Measurements from ENCODE around the gene TDRD7.

The TDRD7 gene

DNA sequence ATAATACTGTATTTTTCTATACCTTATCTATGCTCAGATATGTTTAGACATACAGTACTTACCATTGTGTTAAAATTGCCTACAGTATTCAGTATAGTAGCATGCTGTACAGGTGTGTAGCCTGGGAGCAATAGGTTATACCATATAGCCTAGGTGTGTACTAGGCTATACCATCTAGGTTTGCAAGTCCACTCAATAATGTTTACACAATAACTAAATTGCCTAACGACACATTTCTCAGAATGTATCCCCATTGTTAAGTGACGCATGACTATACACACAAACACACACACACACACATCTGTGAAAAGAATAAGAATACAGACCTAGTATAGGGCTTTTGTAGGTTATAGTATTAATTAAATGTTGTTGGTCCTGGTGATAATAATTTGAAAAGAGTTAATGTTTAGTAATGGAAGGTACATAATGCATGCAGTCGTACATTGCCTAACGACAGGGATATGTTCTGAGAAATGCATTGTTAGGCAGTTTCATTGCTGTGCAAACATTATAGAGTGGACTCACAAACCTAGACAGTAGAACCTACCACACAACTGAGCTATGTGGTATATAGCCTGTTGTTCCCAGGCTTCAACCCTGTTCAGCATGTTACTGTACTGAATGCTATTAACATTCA, 13.6 kb downstream of the TDRD7 start:
- H3K4me3 ChIP-seq (ENCODE audit: severe bottlenecking): no peak overlapping the region
- no peak for TF ChIP-seq CTCF (IDR thresholded peaks at IDR 0.05; ENCODE audit: poor library complexity, severe bottlenecking)
- H3K4me1 ChIP-seq (ENCODE audit: insufficient read depth, poor library complexity, severe bottlenecking): no peaks in the 10 kb centered on the region
- peaks cover 3% of the 10 kb centered on the region; the same call in 1 of the 2 replicates for H3K36me3 ChIP-seq (ENCODE audit: low read depth)
- DNase-seq (ENCODE audit: low spot score) (no peak), ATAC-seq (ENCODE audit: low read depth) (no peak)
- no peak overlapping the region for H3K27ac ChIP-seq (ENCODE audit: poor library complexity, severe bottlenecking)
- no peaks in the 10 kb centered on the region for H3K9me3 ChIP-seq (ENCODE audit: severe bottlenecking)
- H3K27me3 ChIP-seq (ENCODE audit: insufficient read depth, poor library complexity, severe bottlenecking): no peaks in the 10 kb centered on the region

- no peak for ATAC-seq (ENCODE audit: low read depth)
- H3K36me3 ChIP-seq (ENCODE audit: low read depth): peaks cover 3% of the 10 kb centered on the region; the same call in 1 of the 2 replicates
- H3K4me3 ChIP-seq (ENCODE audit: severe bottlenecking): no peak overlapping the region
Observed at GRCh38 chr9:97425973-97426336, 14.1 kb downstream of the TDRD7 start.

GRCh38 chr9:97427885-97428284, 16.0 kb downstream of the TDRD7 start:
- ATAC-seq (ENCODE audit: low read depth) (no peak), DNase-seq (ENCODE audit: low spot score) (no peak)
- Histone ChIP-seq H3K9me3 (ENCODE audit: severe bottlenecking) (no peaks in the 10 kb centered on the region), H3K36me3 (ENCODE audit: low read depth) (peaks cover 7% of the 10 kb centered on the region), H3K4me3 (ENCODE audit: severe bottlenecking) (no peak overlapping the region), H3K27me3 (ENCODE audit: insufficient read depth, poor library complexity, severe bottlenecking) (no peaks in the 10 kb centered on the region), H3K27ac (ENCODE audit: poor library complexity, severe bottlenecking) (no peak overlapping the region), H3K4me1 (ENCODE audit: insufficient read depth, poor library complexity, severe bottlenecking) (no peaks in the 10 kb centered on the region)
- TF ChIP-seq CTCF (IDR thresholded peaks at IDR 0.05; ENCODE audit: poor library complexity, severe bottlenecking): no peak

More at GRCh38 chr9:97425973-97426336, 14.1 kb downstream of the TDRD7 start:
- no peak for DNase-seq (ENCODE audit: low spot score)
- no peaks in the 10 kb centered on the region for H3K27me3 ChIP-seq (ENCODE audit: insufficient read depth, poor library complexity, severe bottlenecking)
- TF ChIP-seq CTCF (IDR thresholded peaks at IDR 0.05; ENCODE audit: poor library complexity, severe bottlenecking): no peak
- H3K27ac ChIP-seq (ENCODE audit: poor library complexity, severe bottlenecking): no peak overlapping the region
- H3K9me3 ChIP-seq (ENCODE audit: severe bottlenecking): no peaks in the 10 kb centered on the region
- no peaks in the 10 kb centered on the region for H3K4me1 ChIP-seq (ENCODE audit: insufficient read depth, poor library complexity, severe bottlenecking)

- DNase-seq (ENCODE audit: low spot score) (no peak), ATAC-seq (ENCODE audit: low read depth) (no peak)
- TF ChIP-seq CTCF (IDR thresholded peaks at IDR 0.05; ENCODE audit: poor library complexity, severe bottlenecking): no peak
- Histone ChIP-seq H3K4me1 (ENCODE audit: insufficient read depth, poor library complexity, severe bottlenecking) (no peaks in the 10 kb centered on the region), H3K27me3 (ENCODE audit: insufficient read depth, poor library complexity, severe bottlenecking) (no peaks in the 10 kb centered on the region), H3K9me3 (ENCODE audit: severe bottlenecking) (no peaks in the 10 kb centered on the region), H3K4me3 (ENCODE audit: severe bottlenecking) (no peak overlapping the region), H3K36me3 (ENCODE audit: low read depth) (peaks cover 7% of the 10 kb centered on the region), H3K27ac (ENCODE audit: poor library complexity, severe bottlenecking) (no peak overlapping the region)
Observed at GRCh38 chr9:97430316-97431043, 18.6 kb downstream of the TDRD7 start.

GRCh38 chr9:97431044-97431441, 19.1 kb downstream of the TDRD7 start:
- no peak overlapping the region for H3K4me3 ChIP-seq (ENCODE audit: severe bottlenecking)
- DNase-seq (ENCODE audit: low spot score) (no peak), ATAC-seq (ENCODE audit: low read depth) (no peak)
- H3K27me3 ChIP-seq (ENCODE audit: insufficient read depth, poor library complexity, severe bottlenecking): no peaks in the 10 kb centered on the region
- H3K9me3 ChIP-seq (ENCODE audit: severe bottlenecking): no peaks in the 10 kb centered on the region
- no peaks in the 10 kb centered on the region for H3K4me1 ChIP-seq (ENCODE audit: insufficient read depth, poor library complexity, severe bottlenecking)
- peaks cover 7% of the 10 kb centered on the region for H3K36me3 ChIP-seq (ENCODE audit: low read depth)
- no peak overlapping the region for H3K27ac ChIP-seq (ENCODE audit: poor library complexity, severe bottlenecking)
- no peak for TF ChIP-seq CTCF (IDR thresholded peaks at IDR 0.05; ENCODE audit: poor library complexity, severe bottlenecking)
